Loucy (cell line): ENCODE data around the gene TNNT2.

Experiments
- H2AFZ ChIP-seq: fragments of 200-600 bp; sonication (generic); 2 replicates; pipeline ENCODE4 v1.6.0; 2016; ENCODE audit warnings: antibody characterized with exemption, mild to moderate bottlenecking, low read length, moderate library complexity
- H3F3A ChIP-seq: fragments of 200-600 bp; 2 replicates; pipeline ENCODE4 v1.6.0; 2016; ENCODE audit warnings: antibody characterized with exemption, low read depth, mild to moderate bottlenecking
- H3K27me3 ChIP-seq: fragments of 200-600 bp; sonication (generic); 2 replicates; pipeline ENCODE4 v1.6.1; 2014; ENCODE audit warnings: low read length, mild to moderate bottlenecking; ENCODE audit not compliant: insufficient read depth, poor library complexity, severe bottlenecking
- H3K36me3 ChIP-seq: fragments of 200-600 bp; sonication (generic); 2 replicates; pipeline ENCODE4 v1.6.1; 2016; ENCODE audit warnings: low read length; ENCODE audit not compliant: insufficient read depth
- H3K4me1 ChIP-seq: fragments of 200-600 bp; sonication (generic); 2 replicates; pipeline ENCODE4 v1.5.1; 2014; ENCODE audit warnings: low read length, mild to moderate bottlenecking; ENCODE audit not compliant: insufficient read depth, poor library complexity, severe bottlenecking
- H3K4me2 ChIP-seq: fragments of 200-600 bp; sonication (generic); 2 replicates; pipeline ENCODE4 v1.6.0; 2014; ENCODE audit warnings: antibody characterized with exemption, low read length, low read depth, mild to moderate bottlenecking; ENCODE audit not compliant: poor library complexity, severe bottlenecking
- H3K4me3 ChIP-seq: fragments of 200-600 bp; sonication (generic); 2 replicates; pipeline ENCODE4 v1.5.1; 2014; ENCODE audit warnings: low read length, mild to moderate bottlenecking, mixed read lengths; ENCODE audit not compliant: poor library complexity, severe bottlenecking
- H3K79me2 ChIP-seq: fragments of 200-600 bp; sonication (generic); 2 replicates; pipeline ENCODE4 v1.6.1; 2014; ENCODE audit warnings: low read length; ENCODE audit not compliant: insufficient read depth
- H3K9ac ChIP-seq: fragments of 200-600 bp; sonication (generic); 2 replicates; pipeline ENCODE4 v1.6.0; 2014; ENCODE audit warnings: mild to moderate bottlenecking, low read depth, low read length, moderate library complexity; ENCODE audit not compliant: poor library complexity, severe bottlenecking
- H3K9me2 ChIP-seq: fragments of 200-600 bp; sonication (generic); replicated peaks from 2 replicates; pipeline ENCODE4 v1.6.1; 2016; ENCODE audit warnings: low read depth, low read length, mixed read lengths
- H3K9me3 ChIP-seq: fragments of 200-600 bp; sonication (generic); 2 replicates; pipeline ENCODE4 v1.6.1; 2014; ENCODE audit warnings: mild to moderate bottlenecking, antibody characterized with exemption, low read length, low read depth; ENCODE audit not compliant: insufficient read depth
- H4K20me1 ChIP-seq: fragments of 200-600 bp; sonication (generic); 2 replicates; pipeline ENCODE4 v1.6.0; 2014; ENCODE audit warnings: antibody characterized with exemption, low read length, mild to moderate bottlenecking; ENCODE audit not compliant: insufficient read depth, poor library complexity, severe bottlenecking
- EZH2phosphoT487 ChIP-seq: fragments of 200-600 bp; IDR thresholded peaks from 2 replicates; pipeline ENCODE4 v1.6.1; 2018; ENCODE audit warnings: antibody characterized with exemption, mild to moderate bottlenecking, moderate library complexity, borderline replicate concordance
- TF ChIP-seq, protein P1 (sequence below): fragments of 200-600 bp; sonication (generic); conservative IDR thresholded peaks from 2 replicates; pipeline ENCODE4 v1.5.1; 2014; ENCODE audit warnings: mild to moderate bottlenecking, antibody characterized with exemption, low read length

TNNT2 gene

DNA sequence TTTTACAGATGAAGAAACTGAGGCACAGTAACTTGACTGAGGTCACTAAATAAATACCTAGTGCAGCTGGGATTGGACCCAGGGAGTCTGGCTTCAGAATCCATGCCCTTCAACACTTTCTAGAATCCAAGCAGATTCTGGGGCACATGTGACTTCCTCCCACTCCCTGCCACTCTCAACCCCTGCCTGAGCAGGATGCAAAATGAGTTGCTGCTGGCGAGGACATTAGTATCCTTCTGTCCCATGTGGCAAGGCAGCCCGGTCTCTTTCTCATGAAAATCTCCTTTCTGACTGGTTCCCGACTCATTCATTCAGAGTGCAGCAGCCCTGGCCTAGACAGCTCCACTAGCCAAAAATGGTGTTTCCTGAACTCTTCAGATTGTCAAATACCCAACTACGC, 28.4 kb downstream of the TNNT2 start:
- H3K4me1 ChIP-seq = no peaks in the 10 kb centered on the region
- no peak overlapping the region for H3K9ac ChIP-seq
- H3K9me3 ChIP-seq = no peaks in the 10 kb centered on the region
- no peaks in the 10 kb centered on the region for H3K9me2 ChIP-seq
- no peaks in the 10 kb centered on the region for H3F3A ChIP-seq
- H3K4me2 ChIP-seq = no peak overlapping the region
- H4K20me1 ChIP-seq = no peaks in the 10 kb centered on the region
- H2AFZ ChIP-seq = no peak overlapping the region
- H3K79me2 ChIP-seq = no peaks in the 10 kb centered on the region
- no peak for TF ChIP-seq EZH2phosphoT487
- TF ChIP-seq, protein P1, sequence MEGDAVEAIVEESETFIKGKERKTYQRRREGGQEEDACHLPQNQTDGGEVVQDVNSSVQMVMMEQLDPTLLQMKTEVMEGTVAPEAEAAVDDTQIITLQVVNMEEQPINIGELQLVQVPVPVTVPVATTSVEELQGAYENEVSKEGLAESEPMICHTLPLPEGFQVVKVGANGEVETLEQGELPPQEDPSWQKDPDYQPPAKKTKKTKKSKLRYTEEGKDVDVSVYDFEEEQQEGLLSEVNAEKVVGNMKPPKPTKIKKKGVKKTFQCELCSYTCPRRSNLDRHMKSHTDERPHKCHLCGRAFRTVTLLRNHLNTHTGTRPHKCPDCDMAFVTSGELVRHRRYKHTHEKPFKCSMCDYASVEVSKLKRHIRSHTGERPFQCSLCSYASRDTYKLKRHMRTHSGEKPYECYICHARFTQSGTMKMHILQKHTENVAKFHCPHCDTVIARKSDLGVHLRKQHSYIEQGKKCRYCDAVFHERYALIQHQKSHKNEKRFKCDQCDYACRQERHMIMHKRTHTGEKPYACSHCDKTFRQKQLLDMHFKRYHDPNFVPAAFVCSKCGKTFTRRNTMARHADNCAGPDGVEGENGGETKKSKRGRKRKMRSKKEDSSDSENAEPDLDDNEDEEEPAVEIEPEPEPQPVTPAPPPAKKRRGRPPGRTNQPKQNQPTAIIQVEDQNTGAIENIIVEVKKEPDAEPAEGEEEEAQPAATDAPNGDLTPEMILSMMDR = no peak
- no peak overlapping the region for H3K4me3 ChIP-seq
- no peaks in the 10 kb centered on the region for H3K27me3 ChIP-seq
- H3K36me3 ChIP-seq = no peaks in the 10 kb centered on the region

DNA sequence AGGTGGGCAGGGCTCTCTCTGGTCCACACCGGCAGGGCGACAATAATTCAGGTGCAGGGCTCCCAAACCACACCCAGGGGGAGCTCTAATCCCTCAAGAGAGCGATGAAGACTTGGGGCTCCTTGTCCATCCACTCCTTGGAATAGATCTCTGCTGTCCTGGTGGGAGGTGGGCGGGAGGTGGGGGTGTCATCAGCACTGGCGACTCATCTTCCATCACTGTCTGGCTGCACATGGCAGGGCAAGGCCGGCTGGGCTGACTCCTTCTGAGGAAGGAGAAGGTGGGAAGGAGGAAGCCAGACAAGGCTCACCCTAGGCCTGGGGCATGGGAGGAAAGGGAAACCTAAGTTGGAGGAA, 29.3 kb downstream of the TNNT2 start:
- Histone ChIP-seq H3K4me2 (no peak overlapping the region), H3K9ac (no peak overlapping the region), H3K9me2 (no peaks in the 10 kb centered on the region), H3K9me3 (no peaks in the 10 kb centered on the region), H3K36me3 (no peaks in the 10 kb centered on the region), H2AFZ (0 out of 2 replicates have a peak overlapping the region, but pooled peaks have one; percentile 39), H3K27me3 (no peaks in the 10 kb centered on the region), H3K79me2 (no peaks in the 10 kb centered on the region), H3K4me3 (no peak overlapping the region), H3K4me1 (no peaks in the 10 kb centered on the region), H4K20me1 (no peaks in the 10 kb centered on the region), H3F3A (no peaks in the 10 kb centered on the region)
- TF ChIP-seq EZH2phosphoT487 = no peak
- TF ChIP-seq, protein P1 = peak; percentile 77

DNA sequence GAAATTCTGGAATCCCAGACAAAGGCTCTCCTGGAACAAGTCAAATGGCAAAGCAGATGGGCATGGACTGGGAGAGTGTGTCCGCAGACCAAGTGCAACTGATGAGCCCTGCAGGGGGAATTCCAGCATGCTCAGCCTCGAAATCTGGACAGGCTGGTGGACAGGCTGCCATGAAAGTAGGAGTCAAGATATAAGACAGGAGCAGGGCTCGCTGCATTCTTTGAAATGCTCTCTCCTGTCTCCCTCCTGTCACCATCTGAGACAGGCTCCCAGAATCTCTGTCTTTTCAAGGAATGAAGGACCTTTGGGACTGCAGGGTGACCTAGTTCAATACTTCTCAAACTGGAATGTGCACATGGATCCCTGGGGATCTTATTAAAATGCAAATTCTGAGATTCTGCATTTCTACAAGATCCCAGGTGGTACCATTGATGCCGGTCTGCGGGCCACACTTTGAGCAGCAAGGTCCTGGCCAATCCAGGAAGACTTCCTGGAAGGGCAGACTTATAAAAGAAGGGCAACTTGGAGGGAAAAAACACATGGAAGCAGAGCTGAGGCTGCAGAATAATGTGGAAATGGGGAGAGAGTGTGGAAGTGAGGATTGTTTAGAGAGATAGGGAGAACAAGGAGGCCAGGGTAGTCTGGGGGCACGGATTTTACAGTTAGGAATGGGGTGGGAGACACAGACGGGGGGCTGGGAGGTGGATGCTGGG, 29.8 kb downstream of the TNNT2 start:
- H3K9me2 ChIP-seq = no peaks in the 10 kb centered on the region
- no peaks in the 10 kb centered on the region for H3K4me1 ChIP-seq
- no peaks in the 10 kb centered on the region for H3K36me3 ChIP-seq
- no peaks in the 10 kb centered on the region for H3K79me2 ChIP-seq
- H3K9ac ChIP-seq = no peak overlapping the region
- TF ChIP-seq, protein P1 = no peak
- no peaks in the 10 kb centered on the region for H4K20me1 ChIP-seq
- no peak overlapping the region for H3K4me2 ChIP-seq
- no peaks in the 10 kb centered on the region for H3F3A ChIP-seq
- no peaks in the 10 kb centered on the region for H3K27me3 ChIP-seq
- H2AFZ ChIP-seq = no peak overlapping the region
- no peak overlapping the region for H3K4me3 ChIP-seq
- no peaks in the 10 kb centered on the region for H3K9me3 ChIP-seq
